KMS-11 (cell line): ENCODE data around the gene GIPC3.

Source experiments
- H2AFZ ChIP-seq: fragments of 200-600 bp; sonication (generic); 2 replicates; pipeline ENCODE4 v1.6.1; 2016; ENCODE audit warnings: antibody characterized with exemption, mixed run types, low read depth
- H3K27ac ChIP-seq: fragments of 200-600 bp; sonication (generic); 2 replicates; pipeline ENCODE4 v1.6.1; 2016; ENCODE audit warnings: mild to moderate bottlenecking, mixed run types
- H3K27me3 ChIP-seq: fragments of 200-600 bp; sonication (generic); 2 replicates; pipeline ENCODE4 v1.6.1; 2017; ENCODE audit warnings: mild to moderate bottlenecking, low read depth, mixed run types, moderate library complexity; ENCODE audit not compliant: insufficient read depth
- H3K36me3 ChIP-seq: fragments of 200-600 bp; sonication (generic); 2 replicates; pipeline ENCODE4 v1.6.1; 2017; ENCODE audit warnings: mild to moderate bottlenecking, mixed run types; ENCODE audit not compliant: insufficient read depth
- H3K4me1 ChIP-seq: fragments of 200-600 bp; sonication (generic); 2 replicates; pipeline ENCODE4 v1.6.1; 2016; ENCODE audit warnings: mild to moderate bottlenecking, low read depth, mixed run types; ENCODE audit not compliant: poor library complexity, severe bottlenecking
- H3K4me2 ChIP-seq: fragments of 200-600 bp; sonication (generic); 2 replicates; pipeline ENCODE4 v1.7.0; 2016; ENCODE audit warnings: mild to moderate bottlenecking, mixed run types
- H3K4me3 ChIP-seq: fragments of 200-600 bp; sonication (generic); IDR thresholded peaks from 2 replicates; pipeline ENCODE4 v1.6.1; 2017; ENCODE audit warnings: low read depth, low read length, mixed read lengths; ENCODE audit not compliant: insufficient read depth
- H3K79me2 ChIP-seq: fragments of 200-600 bp; sonication (generic); 2 replicates; pipeline ENCODE4 v1.6.1; 2016; ENCODE audit warnings: low read depth, mixed run types; ENCODE audit not compliant: insufficient read depth
- H3K9ac ChIP-seq: fragments of 200-600 bp; sonication (generic); 2 replicates; pipeline ENCODE4 v1.6.1; 2016; ENCODE audit warnings: mild to moderate bottlenecking, mixed run types
- H4K20me1 ChIP-seq: fragments of 200-600 bp; sonication (generic); 2 replicates; pipeline ENCODE4 v1.6.1; 2016; ENCODE audit warnings: mild to moderate bottlenecking, mixed run types; ENCODE audit not compliant: insufficient read depth
- TF ChIP-seq, protein P1 (sequence below): fragments of 200-600 bp; sonication (generic); conservative IDR thresholded peaks from 2 replicates; pipeline ENCODE4 v1.6.1; 2017; ENCODE audit warnings: low read depth, mild to moderate bottlenecking, antibody characterized with exemption, low read length, moderate library complexity, mixed read lengths

The GIPC3 gene

GRCh38 chr19:3573858-3574637, 11.2 kb upstream of the GIPC3 start:
- H3K36me3 ChIP-seq = no peaks in the 10 kb centered on the region
- H3K4me2 ChIP-seq = peak overlapping the region; percentile 80; the same call in 1 of the 2 replicates
- H3K9ac ChIP-seq = peak overlapping the region; percentile 88; the same call in 1 of the 2 replicates
- no peaks in the 10 kb centered on the region for H4K20me1 ChIP-seq
- TF ChIP-seq, protein P1, sequence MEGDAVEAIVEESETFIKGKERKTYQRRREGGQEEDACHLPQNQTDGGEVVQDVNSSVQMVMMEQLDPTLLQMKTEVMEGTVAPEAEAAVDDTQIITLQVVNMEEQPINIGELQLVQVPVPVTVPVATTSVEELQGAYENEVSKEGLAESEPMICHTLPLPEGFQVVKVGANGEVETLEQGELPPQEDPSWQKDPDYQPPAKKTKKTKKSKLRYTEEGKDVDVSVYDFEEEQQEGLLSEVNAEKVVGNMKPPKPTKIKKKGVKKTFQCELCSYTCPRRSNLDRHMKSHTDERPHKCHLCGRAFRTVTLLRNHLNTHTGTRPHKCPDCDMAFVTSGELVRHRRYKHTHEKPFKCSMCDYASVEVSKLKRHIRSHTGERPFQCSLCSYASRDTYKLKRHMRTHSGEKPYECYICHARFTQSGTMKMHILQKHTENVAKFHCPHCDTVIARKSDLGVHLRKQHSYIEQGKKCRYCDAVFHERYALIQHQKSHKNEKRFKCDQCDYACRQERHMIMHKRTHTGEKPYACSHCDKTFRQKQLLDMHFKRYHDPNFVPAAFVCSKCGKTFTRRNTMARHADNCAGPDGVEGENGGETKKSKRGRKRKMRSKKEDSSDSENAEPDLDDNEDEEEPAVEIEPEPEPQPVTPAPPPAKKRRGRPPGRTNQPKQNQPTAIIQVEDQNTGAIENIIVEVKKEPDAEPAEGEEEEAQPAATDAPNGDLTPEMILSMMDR = no peak
- H2AFZ ChIP-seq = no peak overlapping the region
- peaks cover 5% of the 10 kb centered on the region; the same call in 1 of the 2 replicates for H3K79me2 ChIP-seq
- no peaks in the 10 kb centered on the region for H3K27me3 ChIP-seq
- H3K27ac ChIP-seq = no peak overlapping the region
- peaks cover 3% of the 10 kb centered on the region for H3K4me1 ChIP-seq
- no peak overlapping the region for H3K4me3 ChIP-seq

DNA sequence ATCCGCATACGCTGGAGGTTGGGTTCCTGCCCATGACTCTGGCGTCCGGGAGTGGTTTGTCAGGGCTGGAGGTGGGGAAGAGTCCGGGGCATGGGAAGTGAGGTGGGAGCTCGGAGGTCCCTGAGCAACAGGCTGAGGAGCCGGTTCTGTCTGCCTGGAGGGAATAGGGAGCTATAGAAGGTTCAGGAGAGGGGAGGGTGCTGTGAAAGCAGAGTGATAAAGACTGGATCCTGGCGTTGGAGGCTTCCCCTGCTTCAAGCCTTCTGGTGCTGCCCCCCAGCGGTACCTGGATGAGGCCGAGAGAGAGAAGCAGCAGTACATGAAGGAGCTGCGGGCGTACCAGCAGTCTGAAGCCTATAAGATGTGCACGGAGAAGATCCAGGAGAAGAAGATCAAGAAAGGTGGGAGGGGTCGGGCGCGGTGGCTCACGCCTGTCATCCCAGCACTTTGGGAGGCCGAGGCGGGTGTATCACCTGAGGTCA, 10.0 kb upstream of the GIPC3 start:
- Histone ChIP-seq H3K4me3 (no peak overlapping the region), H3K9ac (no peak overlapping the region), H2AFZ (no peak overlapping the region), H3K27me3 (no peaks in the 10 kb centered on the region), H3K27ac (no peak overlapping the region), H3K36me3 (no peaks in the 10 kb centered on the region), H3K4me2 (no peak overlapping the region), H4K20me1 (no peaks in the 10 kb centered on the region), H3K79me2 (peaks cover 5% of the 10 kb centered on the region; the same call in 1 of the 2 replicates), H3K4me1 (peaks cover 3% of the 10 kb centered on the region)
- TF ChIP-seq, protein P1 = no peak

DNA sequence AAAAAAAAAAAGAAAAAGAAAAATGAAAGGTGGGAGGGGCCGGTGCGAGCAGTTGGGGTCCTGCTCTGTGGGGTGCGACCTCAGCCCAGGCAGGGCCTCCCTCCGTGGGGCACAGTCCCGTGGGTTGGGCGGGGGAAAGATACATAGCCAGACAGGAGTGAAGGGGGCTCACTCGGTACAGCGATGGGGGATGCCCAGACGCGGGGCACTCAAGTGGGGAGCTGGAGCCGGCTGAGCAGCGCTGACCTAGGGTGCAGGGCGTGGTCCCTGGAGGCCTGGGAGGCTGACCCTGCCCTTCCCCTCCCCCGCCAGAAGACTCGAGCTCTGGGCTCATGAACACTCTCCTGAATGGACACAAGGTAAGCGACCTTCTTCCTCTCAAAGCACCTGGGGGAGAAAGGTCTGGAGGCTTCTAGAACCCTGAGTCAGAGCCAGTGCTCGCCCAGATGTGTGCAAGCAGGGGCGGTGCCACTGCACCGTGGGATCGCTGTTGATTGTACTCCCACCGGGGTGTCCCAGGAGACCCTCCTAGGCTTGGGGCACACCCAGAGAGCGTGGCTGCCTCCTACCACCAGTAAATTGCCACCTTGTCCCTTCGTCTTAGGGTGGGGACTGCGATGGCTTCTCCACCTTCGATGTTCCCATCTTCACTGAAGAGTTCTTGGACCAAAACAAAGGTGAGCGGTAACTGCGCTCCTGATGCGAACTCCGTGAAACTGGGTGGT, 9.2 kb upstream of the GIPC3 start:
- H3K4me2 ChIP-seq = no peak overlapping the region
- H3K36me3 ChIP-seq = no peaks in the 10 kb centered on the region
- H3K27me3 ChIP-seq = no peaks in the 10 kb centered on the region
- no peaks in the 10 kb centered on the region for H4K20me1 ChIP-seq
- H3K27ac ChIP-seq = no peak overlapping the region
- H3K79me2 ChIP-seq = peaks cover 5% of the 10 kb centered on the region; the same call in 1 of the 2 replicates
- H3K9ac ChIP-seq = no peak overlapping the region
- peaks cover 3% of the 10 kb centered on the region for H3K4me1 ChIP-seq
- H3K4me3 ChIP-seq = no peak overlapping the region
- TF ChIP-seq, protein P1 = no peak
- H2AFZ ChIP-seq = no peak overlapping the region

DNA sequence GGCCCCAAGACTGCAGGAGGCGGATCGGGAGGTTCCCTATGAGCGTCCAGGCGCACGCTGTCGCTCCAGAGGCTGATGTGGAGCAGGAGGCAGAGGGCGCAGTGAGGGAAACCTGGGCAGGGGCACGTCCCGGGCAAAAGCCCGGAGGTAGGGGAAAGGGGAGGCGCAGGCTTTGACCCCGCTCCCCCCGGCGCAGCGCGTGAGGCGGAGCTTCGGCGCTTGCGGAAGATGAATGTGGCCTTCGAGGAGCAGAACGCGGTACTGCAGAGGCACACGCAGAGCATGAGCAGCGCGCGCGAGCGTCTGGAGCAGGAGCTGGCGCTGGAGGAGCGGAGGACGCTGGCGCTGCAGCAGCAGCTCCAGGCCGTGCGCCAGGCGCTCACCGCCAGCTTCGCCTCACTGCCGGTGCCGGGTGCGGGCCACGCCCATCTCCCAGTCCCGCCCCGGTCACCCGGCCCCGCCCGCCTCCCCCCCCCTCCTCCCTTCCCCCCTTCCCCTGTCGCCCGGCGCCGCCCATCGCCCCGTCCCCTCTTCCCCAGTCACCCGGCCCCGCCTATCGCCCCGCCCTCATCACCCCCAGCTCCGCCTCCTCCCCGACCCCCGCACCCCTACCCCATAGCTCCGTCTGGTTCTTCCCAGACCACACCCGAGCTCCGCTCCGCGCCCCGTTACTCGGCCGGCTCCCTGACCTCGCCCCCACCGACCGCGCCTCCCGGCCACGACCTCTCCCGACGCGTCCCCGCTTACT, 8.4 kb upstream of the GIPC3 start:
- H3K36me3 ChIP-seq = no peaks in the 10 kb centered on the region
- H3K4me3 ChIP-seq = no peak overlapping the region
- H4K20me1 ChIP-seq = no peaks in the 10 kb centered on the region
- peaks cover 5% of the 10 kb centered on the region; the same call in 1 of the 2 replicates for H3K79me2 ChIP-seq
- H3K4me2 ChIP-seq = no peak overlapping the region
- TF ChIP-seq, protein P1 = no peak
- no peak overlapping the region for H2AFZ ChIP-seq
- H3K27me3 ChIP-seq = no peaks in the 10 kb centered on the region
- H3K4me1 ChIP-seq = peaks cover 3% of the 10 kb centered on the region
- no peak overlapping the region for H3K27ac ChIP-seq
- no peak overlapping the region for H3K9ac ChIP-seq
